ENCODE data around the gene VWA8. TPM values are rescaled to one million over a fixed set of nuclear protein-coding genes. Genes with fewer than 3 reads are reported as not detected.

The VWA8 gene
- total RNA-seq, 5 donors from 2014 or later (not counting 1 experiment from before 2014, with no cell fraction given), result 17.8 to 27.1 (median 22.9) TPM

GRCh38 chr13:41961466-41961760 is 504 bp upstream of the VWA8 start:
- Histone ChIP-seq H3K36me3 (ENCODE audit: control insufficient read depth in 2 of 2, extremely low read depth in 1 of 2, insufficient read depth in 1 of 2, low read length in 1 of 2) (no peaks in the 10 kb centered on the region), H3K4me3 (ENCODE audit: control insufficient read depth in 1 of 2, extremely low read depth in 1 of 2, low read length in 1 of 2) (peak overlapping the region; percentile 69 to 87), H3K9me3 (no peaks in the 10 kb centered on the region), H3K4me1 (ENCODE audit: control insufficient read depth in 1 of 2, extremely low read depth in 1 of 2, insufficient read depth in 2 of 2, low read length in 2 of 2) (peaks cover 10 to 11% of the 10 kb centered on the region in 2 experiments), H3K27ac (ENCODE audit: low read length) (peak overlapping the region; percentile 82), H3K27me3 (replicated peaks in 1 of 2; ENCODE audit: control insufficient read depth in 2 of 2, extremely low read depth in 1 of 2, insufficient read depth in 2 of 2, low read length in 1 of 2) (no peaks in the 10 kb centered on the region)
- H3K9me3 Mint-ChIP-seq, result no peaks in the 10 kb centered on the region
- H3K4me3 Mint-ChIP-seq, result peak overlapping the region; percentile 90 to 94 (median 92)
- H3K36me3 Mint-ChIP-seq, result no peaks in the 10 kb centered on the region
- 20% methylated on average over 1 of the region's 6 CpGs for WGBS (ENCODE audit: insufficient coverage)
- peaks cover 0 to 2% of the 10 kb centered on the region in 2 donors for H3K27me3 Mint-ChIP-seq
- ChIA-PET POLR2A (no interaction called here), CTCF (interaction anchor here in 1 of 2 donors (1.6 kb wide), 1 partner anchor 9 kb away, joined by 4 read pairs; no protein-coding TSS in a partner anchor)
- peak overlapping the region; percentile 96 to 98 for H3K27ac Mint-ChIP-seq
- DNase-seq (no peak), ATAC-seq (replicated peaks in 1 of 4) (no peak)
- H3K4me1 Mint-ChIP-seq, result peaks cover 37 to 41% (median 39%) of the 10 kb centered on the region in 3 donors

GRCh38 chr13:41960211-41960636 is 685 bp downstream of the VWA8 start:
- Histone ChIP-seq H3K27ac (ENCODE audit: low read length) (no peak overlapping the region), H3K4me3 (ENCODE audit: control insufficient read depth in 1 of 2, extremely low read depth in 1 of 2, low read length in 1 of 2) (peak overlapping the region; percentile 69 to 87), H3K4me1 (ENCODE audit: control insufficient read depth in 1 of 2, extremely low read depth in 1 of 2, insufficient read depth in 2 of 2, low read length in 2 of 2) (peaks cover 10 to 11% of the 10 kb centered on the region in 2 experiments), H3K36me3 (ENCODE audit: control insufficient read depth in 2 of 2, extremely low read depth in 1 of 2, insufficient read depth in 1 of 2, low read length in 1 of 2) (no peaks in the 10 kb centered on the region), H3K9me3 (no peaks in the 10 kb centered on the region), H3K27me3 (replicated peaks in 1 of 2; ENCODE audit: control insufficient read depth in 2 of 2, extremely low read depth in 1 of 2, insufficient read depth in 2 of 2, low read length in 1 of 2) (no peaks in the 10 kb centered on the region)
- Mint-ChIP-seq H3K9me3 (no peaks in the 10 kb centered on the region), H3K27me3 (no peaks in the 10 kb centered on the region), H3K4me1 (peaks cover 43 to 51% (median 45%) of the 10 kb centered on the region in 3 donors), H3K4me3 (peak overlapping the region; percentile 90 to 94 (median 92)), H3K27ac (peak overlapping the region; percentile 84 to 90), H3K36me3 (no peaks in the 10 kb centered on the region)
- CTCF ChIA-PET, result interaction anchor here in 1 of 2 donors (0.6 to 1.0 kb wide), 2 partner anchors 55 to 895 kb away, joined by 3 read pairs; no protein-coding TSS in a partner anchor
- peak in 1 of 35 experiments; percentile 2 for DNase-seq
- ATAC-seq (replicated peaks in 1 of 4), result peak in 3 of 4 experiments; percentile 3 to 5 (median 5)
- POLR2A ChIA-PET, result interaction anchor here (0.6 to 0.8 kb wide), 3 partner anchors 10 to 769 kb away, joined by 3 to 8 read pairs (median 3); no protein-coding TSS in a partner anchor
- 41% methylated on average over 4 of the region's 9 CpGs for WGBS (ENCODE audit: insufficient coverage)

- H3K9me3 ChIP-seq, result no peaks in the 10 kb centered on the region
- no peaks in the 10 kb centered on the region for H3K27me3 ChIP-seq (replicated peaks in 1 of 2; ENCODE audit: control insufficient read depth in 2 of 2, extremely low read depth in 1 of 2, insufficient read depth in 2 of 2, low read length in 1 of 2)
- peaks cover 10 to 11% of the 10 kb centered on the region in 2 experiments for H3K4me1 ChIP-seq (ENCODE audit: control insufficient read depth in 1 of 2, extremely low read depth in 1 of 2, insufficient read depth in 2 of 2, low read length in 2 of 2)
- Mint-ChIP-seq H3K27me3 (no peaks in the 10 kb centered on the region), H3K4me3 (no peak overlapping the region), H3K9me3 (no peaks in the 10 kb centered on the region), H3K4me1 (peaks cover 55 to 70% (median 57%) of the 10 kb centered on the region in 3 donors), H3K36me3 (peaks cover 5% of the 10 kb centered on the region), H3K27ac (peak overlapping the region in 1 of 2 donors; percentile 6)
- no peaks in the 10 kb centered on the region for H3K36me3 ChIP-seq (ENCODE audit: control insufficient read depth in 2 of 2, extremely low read depth in 1 of 2, insufficient read depth in 1 of 2, low read length in 1 of 2)
- POLR2A ChIA-PET, result no interaction called here
- H3K4me3 ChIP-seq (ENCODE audit: control insufficient read depth in 1 of 2, extremely low read depth in 1 of 2, low read length in 1 of 2), result no peak overlapping the region
- CTCF ChIA-PET, result interaction anchor here in 1 of 2 donors (0.8 to 1.2 kb wide), 2 partner anchors 16 to 19 kb away, joined by 3 read pairs; no protein-coding TSS in a partner anchor
- no peak overlapping the region for H3K27ac ChIP-seq (ENCODE audit: low read length)
- ATAC-seq (replicated peaks in 1 of 4) (no peak), DNase-seq (no peak)
Measured at GRCh38 chr13:41956272-41956671, 4.6 kb downstream of the VWA8 start.

GRCh38 chr13:41955605-41956004 is 5.3 kb downstream of the VWA8 start:
- no peak overlapping the region for H3K27ac ChIP-seq (ENCODE audit: low read length)
- ATAC-seq (replicated peaks in 1 of 4) (no peak), DNase-seq (no peak)
- Mint-ChIP-seq H3K36me3 (peaks cover 5% of the 10 kb centered on the region), H3K9me3 (no peaks in the 10 kb centered on the region), H3K27me3 (no peaks in the 10 kb centered on the region), H3K27ac (no peak overlapping the region), H3K4me3 (no peak overlapping the region), H3K4me1 (peaks cover 54 to 68% (median 56%) of the 10 kb centered on the region in 3 donors)
- 90% methylated on average over 5 of the region's 5 CpGs for WGBS (ENCODE audit: insufficient coverage)
- CTCF ChIA-PET, result interaction anchor here in 1 of 2 donors (0.8 to 1.2 kb wide), 2 partner anchors 16 to 19 kb away, joined by 3 read pairs; no protein-coding TSS in a partner anchor
- no peaks in the 10 kb centered on the region for H3K27me3 ChIP-seq (replicated peaks in 1 of 2; ENCODE audit: control insufficient read depth in 2 of 2, extremely low read depth in 1 of 2, insufficient read depth in 2 of 2, low read length in 1 of 2)
- POLR2A ChIA-PET, result no interaction called here
- no peaks in the 10 kb centered on the region for H3K9me3 ChIP-seq
- H3K36me3 ChIP-seq (ENCODE audit: control insufficient read depth in 2 of 2, extremely low read depth in 1 of 2, insufficient read depth in 1 of 2, low read length in 1 of 2), result no peaks in the 10 kb centered on the region
- H3K4me3 ChIP-seq (ENCODE audit: control insufficient read depth in 1 of 2, extremely low read depth in 1 of 2, low read length in 1 of 2), result no peak overlapping the region
- peaks cover 10 to 11% of the 10 kb centered on the region in 2 experiments for H3K4me1 ChIP-seq (ENCODE audit: control insufficient read depth in 1 of 2, extremely low read depth in 1 of 2, insufficient read depth in 2 of 2, low read length in 2 of 2)

GRCh38 chr13:41954226-41954625 is 6.7 kb downstream of the VWA8 start:
- H3K27ac Mint-ChIP-seq, result no peak overlapping the region
- H3K4me3 Mint-ChIP-seq, result no peak overlapping the region
- CTCF ChIA-PET, result no interaction called here

GRCh38 chr13:41952749-41953148 is 8.2 kb downstream of the VWA8 start:
- H3K4me3 ChIP-seq (ENCODE audit: control insufficient read depth in 1 of 2, extremely low read depth in 1 of 2, low read length in 1 of 2), result no peak overlapping the region
- no peak overlapping the region for H3K27ac ChIP-seq (ENCODE audit: low read length)
- H3K27ac Mint-ChIP-seq, result no peak overlapping the region
- H3K27me3 ChIP-seq (replicated peaks in 1 of 2; ENCODE audit: control insufficient read depth in 2 of 2, extremely low read depth in 1 of 2, insufficient read depth in 2 of 2, low read length in 1 of 2), result no peaks in the 10 kb centered on the region
- H3K9me3 Mint-ChIP-seq, result no peaks in the 10 kb centered on the region
- peaks cover 23% of the 10 kb centered on the region for H3K36me3 Mint-ChIP-seq
- no peaks in the 10 kb centered on the region for H3K4me1 ChIP-seq (ENCODE audit: control insufficient read depth in 1 of 2, extremely low read depth in 1 of 2, insufficient read depth in 2 of 2, low read length in 2 of 2)
- ChIA-PET CTCF (interaction anchor here in 1 of 2 donors (1.0 to 1.3 kb wide), 2 partner anchors 9 to 11 kb away, joined by 3 to 4 read pairs; no protein-coding TSS in a partner anchor), POLR2A (interaction anchor here in 1 of 2 donors (0.5 kb wide), 1 partner anchor 24 kb away, joined by 4 read pairs; no protein-coding TSS in a partner anchor)
- peaks cover 32 to 47% (median 36%) of the 10 kb centered on the region in 3 donors for H3K4me1 Mint-ChIP-seq
- ATAC-seq (replicated peaks in 1 of 4), result no peak
- H3K36me3 ChIP-seq (ENCODE audit: control insufficient read depth in 2 of 2, extremely low read depth in 1 of 2, insufficient read depth in 1 of 2, low read length in 1 of 2), result no peaks in the 10 kb centered on the region
- no peaks in the 10 kb centered on the region for H3K9me3 ChIP-seq
- WGBS (ENCODE audit: insufficient coverage), result 100% methylated on average over 2 of the region's 3 CpGs
- H3K4me3 Mint-ChIP-seq, result no peak overlapping the region
- no peak for DNase-seq
- no peaks in the 10 kb centered on the region for H3K27me3 Mint-ChIP-seq

More at GRCh38 chr13:41954226-41954625, 6.7 kb downstream of the VWA8 start:
- Mint-ChIP-seq H3K27me3 (no peaks in the 10 kb centered on the region), H3K36me3 (peaks cover 9% of the 10 kb centered on the region), H3K9me3 (no peaks in the 10 kb centered on the region), H3K4me1 (peaks cover 43 to 58% (median 45%) of the 10 kb centered on the region in 3 donors)
- Histone ChIP-seq H3K27me3 (replicated peaks in 1 of 2; ENCODE audit: control insufficient read depth in 2 of 2, extremely low read depth in 1 of 2, insufficient read depth in 2 of 2, low read length in 1 of 2) (no peaks in the 10 kb centered on the region), H3K27ac (ENCODE audit: low read length) (no peak overlapping the region), H3K9me3 (no peaks in the 10 kb centered on the region), H3K4me1 (ENCODE audit: control insufficient read depth in 1 of 2, extremely low read depth in 1 of 2, insufficient read depth in 2 of 2, low read length in 2 of 2) (peaks cover 0 to 5% of the 10 kb centered on the region in 2 experiments), H3K4me3 (ENCODE audit: control insufficient read depth in 1 of 2, extremely low read depth in 1 of 2, low read length in 1 of 2) (no peak overlapping the region), H3K36me3 (ENCODE audit: control insufficient read depth in 2 of 2, extremely low read depth in 1 of 2, insufficient read depth in 1 of 2, low read length in 1 of 2) (no peaks in the 10 kb centered on the region)
- WGBS (ENCODE audit: insufficient coverage), result 94% methylated on average over 1 of the region's 1 CpG
- no peak for ATAC-seq (replicated peaks in 1 of 4)
- no peak for DNase-seq
- POLR2A ChIA-PET, result no interaction called here

All from T-cell (primary cell).